ENCODE results near the gene C1RL.

The C1RL gene

DNA sequence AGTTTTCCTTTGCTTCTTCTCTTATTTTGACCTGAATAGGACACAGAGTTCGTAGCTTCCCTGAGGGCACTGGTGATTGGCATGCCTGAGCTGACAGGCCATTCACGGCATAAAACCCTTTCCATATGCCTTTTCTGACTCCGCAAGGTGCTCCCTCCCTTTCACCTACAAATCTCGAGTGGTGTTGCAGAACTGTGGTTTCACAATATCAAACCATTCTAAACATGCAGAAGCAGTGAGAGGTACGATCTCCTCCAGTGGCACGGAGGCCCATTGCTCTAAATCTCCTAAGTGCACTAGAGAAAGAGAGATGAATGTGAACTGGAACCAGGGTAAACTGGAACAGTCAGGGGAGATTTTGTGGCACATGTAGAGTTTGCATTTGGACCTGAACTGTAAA lies 45.0 kb upstream of the C1RL start:
- ChIA-PET POLR2A (no interaction called here), CTCF (interaction anchor here (1.3 to 7.3 kb wide), 3 partner anchors 9 to 61 kb away, joined by 4 to 151 read pairs (median 10); partner anchors contain the start of gene C1R)
- no peak for DNase-seq (ENCODE audit: low read depth, low spot score)
- no peak for TF ChIP-seq CTCF (IDR thresholded peaks at IDR 0.05; ENCODE audit: insufficient read depth, low read length, missing control alignments)
- no peak overlapping the region for H3K4me3 ChIP-seq (ENCODE audit: low read depth, low read length)

GRCh38 chr12:7152818-7153217 lies 43.8 kb upstream of the C1RL start:
- no peak overlapping the region for H3K4me3 ChIP-seq (ENCODE audit: low read depth, low read length)
- POLR2A ChIA-PET: no interaction called here
- CTCF ChIA-PET: interaction anchor here (1.3 to 7.3 kb wide), 3 partner anchors 9 to 39 kb away, joined by 6 to 151 read pairs (median 10); no protein-coding TSS in a partner anchor
- TF ChIP-seq CTCF (IDR thresholded peaks at IDR 0.05; ENCODE audit: insufficient read depth, low read length, missing control alignments): no peak
- DNase-seq (ENCODE audit: low read depth, low spot score): no peak

GRCh38 chr12:7151532-7151931 lies 42.5 kb upstream of the C1RL start:
- DNase-seq (ENCODE audit: low read depth, low spot score): no peak
- no peak overlapping the region for H3K4me3 ChIP-seq (ENCODE audit: low read depth, low read length)
- CTCF ChIA-PET: interaction anchor here (1.6 to 1.7 kb wide), 2 partner anchors 10 to 38 kb away, joined by 5 to 13 read pairs; partner anchors contain the start of gene PEX5
- POLR2A ChIA-PET: no interaction called here
- no peak for TF ChIP-seq CTCF (IDR thresholded peaks at IDR 0.05; ENCODE audit: insufficient read depth, low read length, missing control alignments)

DNA sequence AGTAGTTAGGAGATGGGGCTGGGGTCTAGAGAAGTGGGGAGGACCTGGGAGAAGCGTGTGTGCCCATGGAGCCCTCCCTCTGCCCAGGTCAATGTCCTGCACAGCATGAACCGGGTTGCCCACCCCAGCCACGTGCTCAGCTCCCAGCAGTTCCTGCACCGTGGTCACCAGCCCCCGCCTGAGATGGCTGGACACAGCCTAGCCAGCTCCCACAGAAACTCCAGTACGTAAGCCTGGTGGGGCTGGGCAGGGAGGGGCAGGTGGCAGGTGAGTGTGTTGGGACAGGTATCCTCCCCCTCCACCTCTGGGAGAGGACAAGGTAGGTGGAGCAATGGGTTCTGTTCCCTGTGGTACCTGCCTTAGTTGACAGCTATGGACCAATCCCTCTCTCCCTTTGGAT lies 41.8 kb upstream of the C1RL start:
- no peak for DNase-seq (ENCODE audit: low read depth, low spot score)
- ChIA-PET POLR2A (no interaction called here), CTCF (interaction anchor here (1.6 to 1.7 kb wide), 2 partner anchors 10 to 38 kb away, joined by 5 to 13 read pairs; partner anchors contain the start of gene PEX5)
- no peak for TF ChIP-seq CTCF (IDR thresholded peaks at IDR 0.05; ENCODE audit: insufficient read depth, low read length, missing control alignments)
- no peak overlapping the region for H3K4me3 ChIP-seq (ENCODE audit: low read depth, low read length)

DNA sequence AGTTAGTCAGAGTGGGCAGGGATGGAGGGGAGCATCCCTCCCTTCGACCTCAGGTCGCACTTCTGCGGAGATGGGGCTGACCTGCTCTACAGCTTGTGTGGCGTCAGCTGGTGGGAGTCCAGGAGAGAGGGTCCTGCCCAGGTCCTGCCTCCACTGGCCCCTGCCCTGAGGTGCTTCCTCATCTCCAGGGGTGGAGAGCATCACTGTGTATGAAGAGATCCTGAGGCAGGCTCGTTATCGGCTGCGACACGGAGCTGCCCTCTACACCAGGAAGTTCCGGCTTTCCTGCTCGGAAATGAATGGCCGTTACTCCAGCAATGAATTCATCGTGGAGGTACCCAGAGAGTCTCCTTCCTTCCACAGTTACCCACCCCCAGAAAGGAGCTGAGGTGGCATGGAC lies 41.3 kb upstream of the C1RL start:
- ChIA-PET CTCF (interaction anchor here (0.9 to 1.7 kb wide), 3 partner anchors 9 to 39 kb away, joined by 3 to 13 read pairs (median 5); partner anchors contain the start of gene PEX5), POLR2A (no interaction called here)
- no peak for DNase-seq (ENCODE audit: low read depth, low spot score)
- H3K4me3 ChIP-seq (ENCODE audit: low read depth, low read length): no peak overlapping the region
- no peak for TF ChIP-seq CTCF (IDR thresholded peaks at IDR 0.05; ENCODE audit: insufficient read depth, low read length, missing control alignments)

GRCh38 chr12:7146906-7147305 lies 37.9 kb upstream of the C1RL start:
- ChIA-PET POLR2A (no interaction called here), CTCF (interaction anchor here (0.7 to 8.2 kb wide), 7 partner anchors 9 to 488 kb away, joined by 3 to 151 read pairs (median 7); partner anchors contain the start of gene PEX5)
- no peak for DNase-seq (ENCODE audit: low read depth, low spot score)
- H3K4me3 ChIP-seq (ENCODE audit: low read depth, low read length): no peak overlapping the region
- TF ChIP-seq CTCF (IDR thresholded peaks at IDR 0.05; ENCODE audit: insufficient read depth, low read length, missing control alignments): no peak
